B cell (primary cell): ENCODE results near the gene UCHL3.

Source experiments
- EZH2 ChIP-seq: IDR thresholded peaks from 2 replicates; pipeline ENCODE4 v1.6.1; 2012; ENCODE audit warnings: borderline replicate concordance, low read depth, mild to moderate bottlenecking, moderate library complexity, low read length; ENCODE audit not compliant: insufficient read depth, poor library complexity, severe bottlenecking
- TF ChIP-seq, protein P1 (sequence below): fragments of 200-600 bp; IDR thresholded peaks from one replicate; pipeline ENCODE4 v1.8.0; 2022; ENCODE audit warnings: antibody characterized with exemption, mild to moderate bottlenecking

DNA sequence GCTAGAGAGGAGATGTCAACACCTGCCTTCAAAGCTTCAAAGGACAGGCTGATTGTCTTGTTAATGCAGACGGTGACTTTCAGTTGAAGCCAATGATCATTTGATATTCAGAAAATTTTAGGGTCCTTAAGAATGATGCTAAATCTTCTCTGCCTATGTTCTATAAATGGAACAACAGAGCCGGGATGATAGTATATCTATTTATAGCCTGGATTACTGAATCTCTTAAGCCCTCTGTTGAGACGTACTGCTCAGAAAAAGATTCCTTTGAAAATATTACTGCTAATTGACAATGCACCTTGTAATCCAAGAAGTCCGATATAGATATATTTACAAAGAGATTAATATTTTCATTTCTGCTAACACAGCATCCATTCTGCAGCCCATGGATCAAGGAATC is 50.8 kb downstream of the UCHL3 start:
- TF ChIP-seq, protein P1, sequence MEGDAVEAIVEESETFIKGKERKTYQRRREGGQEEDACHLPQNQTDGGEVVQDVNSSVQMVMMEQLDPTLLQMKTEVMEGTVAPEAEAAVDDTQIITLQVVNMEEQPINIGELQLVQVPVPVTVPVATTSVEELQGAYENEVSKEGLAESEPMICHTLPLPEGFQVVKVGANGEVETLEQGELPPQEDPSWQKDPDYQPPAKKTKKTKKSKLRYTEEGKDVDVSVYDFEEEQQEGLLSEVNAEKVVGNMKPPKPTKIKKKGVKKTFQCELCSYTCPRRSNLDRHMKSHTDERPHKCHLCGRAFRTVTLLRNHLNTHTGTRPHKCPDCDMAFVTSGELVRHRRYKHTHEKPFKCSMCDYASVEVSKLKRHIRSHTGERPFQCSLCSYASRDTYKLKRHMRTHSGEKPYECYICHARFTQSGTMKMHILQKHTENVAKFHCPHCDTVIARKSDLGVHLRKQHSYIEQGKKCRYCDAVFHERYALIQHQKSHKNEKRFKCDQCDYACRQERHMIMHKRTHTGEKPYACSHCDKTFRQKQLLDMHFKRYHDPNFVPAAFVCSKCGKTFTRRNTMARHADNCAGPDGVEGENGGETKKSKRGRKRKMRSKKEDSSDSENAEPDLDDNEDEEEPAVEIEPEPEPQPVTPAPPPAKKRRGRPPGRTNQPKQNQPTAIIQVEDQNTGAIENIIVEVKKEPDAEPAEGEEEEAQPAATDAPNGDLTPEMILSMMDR = no peak
- no peak for TF ChIP-seq EZH2
